Liver (tissue), 9 donors: ENCODE measurements around the gene SLCO4C1. TPM values are rescaled to one million over a fixed set of nuclear protein-coding genes. Genes with fewer than 3 reads are reported as not detected.

Experiments used
- DNase-seq: peaks from one replicate; pipeline ENCODE4 v3.0.0-alpha.2; 2017; ENCODE audit warnings: low spot score
- H3K27ac ChIP-seq, 2 donors: one replicate each; pipeline ENCODE4 v1.7.0; 2013; ENCODE audit warnings: inconsistent platforms in 2 of 2, low read length in 2 of 2, control low read depth in 1 of 2, low read depth in 1 of 2, mild to moderate bottlenecking in 1 of 2
- H3K27me3 ChIP-seq, 4 donors: one replicate each; pipeline versions ENCODE4 v1.6.1 to v1.7.0; 2013; ENCODE audit warnings: low read length in 3 of 4, inconsistent platforms in 1 of 4, mild to moderate bottlenecking in 1 of 4, moderate library complexity in 1 of 4; ENCODE audit not compliant: control insufficient read depth in 4 of 4, insufficient read depth in 4 of 4
- H3K36me3 ChIP-seq, 4 donors: one replicate each; pipeline versions ENCODE4 v1.6.1 to v1.7.0; 2013; ENCODE audit warnings: low read length in 3 of 4, mild to moderate bottlenecking in 3 of 4, low read depth in 1 of 4, moderate library complexity in 1 of 4; ENCODE audit not compliant: control insufficient read depth in 4 of 4, insufficient read depth in 3 of 4
- H3K4me1 ChIP-seq, 4 donors: one replicate each; pipeline versions ENCODE4 v1.6.1 to v1.7.0; 2013; ENCODE audit warnings: low read length in 3 of 4, mild to moderate bottlenecking in 3 of 4, moderate library complexity in 1 of 4; ENCODE audit not compliant: control insufficient read depth in 4 of 4, insufficient read depth in 4 of 4
- H3K4me3 ChIP-seq, 3 donors: one replicate each; pipeline versions ENCODE4 v1.6.1 to v1.7.0; 2013; ENCODE audit warnings: low read length in 3 of 3, control low read depth in 1 of 3, low read depth in 1 of 3, mild to moderate bottlenecking in 1 of 3
- H3K9ac ChIP-seq, 2 donors: one replicate each; pipeline ENCODE4 v1.7.0; 2013; ENCODE audit warnings: low read length in 2 of 2, mild to moderate bottlenecking in 2 of 2, moderate library complexity in 2 of 2, control low read depth in 1 of 2, low read depth in 1 of 2
- H3K9me3 ChIP-seq, 4 donors: one replicate each; pipeline versions ENCODE4 v1.6.1 to v1.7.0; 2013; ENCODE audit warnings: low read length in 3 of 4; ENCODE audit not compliant: control insufficient read depth in 4 of 4
- EGR1 ChIP-seq, 2 donors: IDR thresholded peaks; 2 replicates each; pipeline ENCODE4 v1.6.1; 2016 to 2018; ENCODE audit warnings: antibody characterized with exemption in 2 of 2, low read depth in 2 of 2
- FOXA1 ChIP-seq: IDR thresholded peaks from 2 replicates; pipeline ENCODE4 v1.6.1; 2016; ENCODE audit warnings: antibody characterized with exemption
- FOXA2 ChIP-seq: IDR thresholded peaks from 2 replicates; pipeline ENCODE4 v1.6.1; 2016; ENCODE audit warnings: antibody characterized with exemption
- GABPA ChIP-seq, 2 donors: IDR thresholded peaks in 1 of 2; conservative IDR thresholded peaks in 1 of 2; 2 replicates each; pipeline ENCODE4 v1.6.1; 2016; ENCODE audit warnings: antibody characterized with exemption in 2 of 2, mild to moderate bottlenecking in 1 of 2, moderate library complexity in 1 of 2
- HNF4A ChIP-seq, 2 donors: conservative IDR thresholded peaks; 2 replicates each; pipeline ENCODE4 v1.6.1; 2016; ENCODE audit warnings: antibody characterized with exemption in 2 of 2, mild to moderate bottlenecking in 2 of 2
- HNF4G ChIP-seq: IDR thresholded peaks from 2 replicates; pipeline ENCODE4 v1.6.1; 2016; ENCODE audit warnings: antibody characterized with exemption
- JUND ChIP-seq, 2 donors: IDR thresholded peaks; 2 replicates each; pipeline ENCODE4 v1.6.1; 2016; ENCODE audit warnings: antibody characterized with exemption in 2 of 2
- RAD21 ChIP-seq, 2 donors: IDR thresholded peaks; 2 replicates each; pipeline ENCODE4 v1.6.1; 2016; ENCODE audit warnings: antibody characterized with exemption in 2 of 2, mild to moderate bottlenecking in 2 of 2
- RXRA ChIP-seq, 2 donors: IDR thresholded peaks; 2 replicates each; pipeline ENCODE4 v1.6.1; 2017 to 2018; ENCODE audit warnings: antibody characterized with exemption in 2 of 2, mild to moderate bottlenecking in 1 of 2
- SP1 ChIP-seq: IDR thresholded peaks from 2 replicates; pipeline ENCODE4 v1.6.1; 2018; ENCODE audit warnings: antibody characterized with exemption, mild to moderate bottlenecking
- TAF1 ChIP-seq: conservative IDR thresholded peaks from 2 replicates; pipeline ENCODE4 v1.6.1; 2016; ENCODE audit warnings: antibody characterized with exemption, mild to moderate bottlenecking
- YY1 ChIP-seq: IDR thresholded peaks from 2 replicates; pipeline ENCODE4 v1.6.1; 2016; ENCODE audit warnings: antibody characterized with exemption, mild to moderate bottlenecking
- ZBTB33 ChIP-seq: IDR thresholded peaks from 2 replicates; pipeline ENCODE4 v1.6.1; 2016; ENCODE audit warnings: antibody characterized with exemption
- WGBS: extraction: QIAGEN DNeasy Blood & Tissue Kit; methylation state at CpG from one replicate; pipeline ENCODE4 v1.1.7; 2013; 5-methylcytosine and 5-hydroxymethylcytosine counted together
- polyA plus RNA-seq, 2 donors: library from polyadenylated mRNA; stranded (reverse) in 1 of 2; unstranded in 1 of 2; fragments of 200-250 nt in 1 of 2; fragments of >200 nt in 1 of 2; fragmentation: Nextera tagmentation in 1 of 2; extraction: Ambion mirVana in 1 of 2; gene quantifications; one replicate each; pipeline versions ENCODE4 v1.2.1 to v1.2.3, GENCODE V29; 2013 to 2015
- total RNA-seq, 2 donors: library from RNA; depleted of rRNA; stranded (reverse); fragments of >200 nt; gene quantifications; one replicate each; pipeline ENCODE4 v1.2.3, GENCODE V29; 2014
- TF ChIP-seq, protein P1 (sequence below): IDR thresholded peaks from 2 replicates; pipeline ENCODE4 v1.6.1; 2016; ENCODE audit warnings: antibody characterized with exemption
- TF ChIP-seq, protein P2 (sequence below): fragments of 150-350 bp; IDR thresholded peaks from 2 replicates; pipeline ENCODE4 v1.5.1; 2017; ENCODE audit warnings: improper control_type of control experiment, low read depth, low read length; ENCODE audit not compliant: missing input control
- TF ChIP-seq, protein P3 (sequence below): IDR thresholded peaks from 2 replicates; pipeline ENCODE4 v1.6.1; 2016; ENCODE audit warnings: antibody characterized with exemption
- donor health status: healthy.
- donor health status: healthy.
- donor health status: healthy.
- donor health status: healthy.
- donor health status: healthy.

Gene SLCO4C1
- total and polyA plus RNA-seq, 4 donors: 2.0 to 29.4 (median 3.3) TPM

- no peaks in the 10 kb centered on the region for H3K9me3 ChIP-seq
- TF ChIP-seq EGR1 (IDR thresholded peaks at IDR 0.05; ENCODE audit: low read depth in 2 of 2): no peak
- TF ChIP-seq FOXA2: no peak
- no peak for TF ChIP-seq JUND (IDR thresholded peaks at IDR 0.05)
- no peak for TF ChIP-seq TAF1
- no peak for TF ChIP-seq FOXA1
- TF ChIP-seq ZBTB33: no peak
- TF ChIP-seq, protein P1, sequence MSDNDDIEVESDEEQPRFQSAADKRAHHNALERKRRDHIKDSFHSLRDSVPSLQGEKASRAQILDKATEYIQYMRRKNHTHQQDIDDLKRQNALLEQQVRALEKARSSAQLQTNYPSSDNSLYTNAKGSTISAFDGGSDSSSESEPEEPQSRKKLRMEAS: no peak
- no peak for TF ChIP-seq RAD21 (IDR thresholded peaks at IDR 0.05)
- TF ChIP-seq, protein P2, sequence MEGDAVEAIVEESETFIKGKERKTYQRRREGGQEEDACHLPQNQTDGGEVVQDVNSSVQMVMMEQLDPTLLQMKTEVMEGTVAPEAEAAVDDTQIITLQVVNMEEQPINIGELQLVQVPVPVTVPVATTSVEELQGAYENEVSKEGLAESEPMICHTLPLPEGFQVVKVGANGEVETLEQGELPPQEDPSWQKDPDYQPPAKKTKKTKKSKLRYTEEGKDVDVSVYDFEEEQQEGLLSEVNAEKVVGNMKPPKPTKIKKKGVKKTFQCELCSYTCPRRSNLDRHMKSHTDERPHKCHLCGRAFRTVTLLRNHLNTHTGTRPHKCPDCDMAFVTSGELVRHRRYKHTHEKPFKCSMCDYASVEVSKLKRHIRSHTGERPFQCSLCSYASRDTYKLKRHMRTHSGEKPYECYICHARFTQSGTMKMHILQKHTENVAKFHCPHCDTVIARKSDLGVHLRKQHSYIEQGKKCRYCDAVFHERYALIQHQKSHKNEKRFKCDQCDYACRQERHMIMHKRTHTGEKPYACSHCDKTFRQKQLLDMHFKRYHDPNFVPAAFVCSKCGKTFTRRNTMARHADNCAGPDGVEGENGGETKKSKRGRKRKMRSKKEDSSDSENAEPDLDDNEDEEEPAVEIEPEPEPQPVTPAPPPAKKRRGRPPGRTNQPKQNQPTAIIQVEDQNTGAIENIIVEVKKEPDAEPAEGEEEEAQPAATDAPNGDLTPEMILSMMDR: no peak
- TF ChIP-seq HNF4A (conservative IDR thresholded peaks at IDR 0.05): no peak
- TF ChIP-seq, protein P3, sequence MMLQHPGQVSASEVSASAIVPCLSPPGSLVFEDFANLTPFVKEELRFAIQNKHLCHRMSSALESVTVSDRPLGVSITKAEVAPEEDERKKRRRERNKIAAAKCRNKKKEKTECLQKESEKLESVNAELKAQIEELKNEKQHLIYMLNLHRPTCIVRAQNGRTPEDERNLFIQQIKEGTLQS: no peak
- no peak for TF ChIP-seq RXRA (IDR thresholded peaks at IDR 0.05)
- TF ChIP-seq GABPA (IDR thresholded peaks at IDR 0.05 in 1 of 2, conservative IDR thresholded peaks at IDR 0.05 in 1 of 2): no peak
- no peak overlapping the region for H3K4me3 ChIP-seq
- no peaks in the 10 kb centered on the region for H3K36me3 ChIP-seq
- H3K27me3 ChIP-seq: peaks cover 0 to 3% (median 0%) of the 10 kb centered on the region in 4 donors
- no peaks in the 10 kb centered on the region for H3K4me1 ChIP-seq
- H3K27ac ChIP-seq: no peak overlapping the region
- no peak for DNase-seq
- no peak overlapping the region for H3K9ac ChIP-seq
These were observed 11.1 kb upstream of the SLCO4C1 start for GRCh38 chr5:102307232-102307631.

- WGBS: 65% methylated on average over 2 of the region's 2 CpGs
- no peaks in the 10 kb centered on the region for H3K9me3 ChIP-seq
- H3K9ac ChIP-seq: no peak overlapping the region
- peaks cover 0 to 3% (median 0%) of the 10 kb centered on the region in 4 donors for H3K27me3 ChIP-seq
- H3K4me3 ChIP-seq: no peak overlapping the region
- no peak for TF ChIP-seq RAD21 (IDR thresholded peaks at IDR 0.05)
- TF ChIP-seq FOXA1: no peak
- TF ChIP-seq, protein P1: no peak
- no peak for TF ChIP-seq SP1
- TF ChIP-seq, protein P3: no peak
- no peak for TF ChIP-seq HNF4G
- no peak for TF ChIP-seq YY1
- no peak for TF ChIP-seq HNF4A (conservative IDR thresholded peaks at IDR 0.05)
- no peak for TF ChIP-seq FOXA2
- no peak for TF ChIP-seq RXRA (IDR thresholded peaks at IDR 0.05)
- no peak for TF ChIP-seq ZBTB33
- no peak overlapping the region for H3K27ac ChIP-seq
- no peaks in the 10 kb centered on the region for H3K4me1 ChIP-seq
- DNase-seq: no peak
- H3K36me3 ChIP-seq: no peaks in the 10 kb centered on the region
These were observed 10.0 kb upstream of the SLCO4C1 start for GRCh38 chr5:102306121-102306520.
